Psoas muscle (tissue), 8 donors: Measurements from ENCODE around the gene CCDC106. TPM values are rescaled to one million over a fixed set of nuclear protein-coding genes. Genes with fewer than 3 reads are reported as not detected.

Experiments
- ATAC-seq, 4 donors: fragments of 200-7000 bp; cut with Tn5 transposase; one replicate each; pipeline ENCODE4 v1.9.1; 2020; ENCODE audit warnings: moderate library complexity in 3 of 4, mild to moderate bottlenecking in 2 of 4
- DNase-seq, 2 donors: peaks; one replicate each; pipeline ENCODE4 v3.0.0-alpha.2; 2020
- H3K27ac ChIP-seq: fragments of 200-600 bp; one replicate; pipeline ENCODE4 v1.8.0; 2022
- H3K27me3 ChIP-seq, 3 donors: fragments of 200-600 bp in 1 of 3; one replicate each; pipeline versions ENCODE4 v1.6.1 to v1.8.0; 2013 to 2022; ENCODE audit warnings: low read length in 2 of 3, mild to moderate bottlenecking in 2 of 3, moderate library complexity in 1 of 3; ENCODE audit not compliant: insufficient read depth in 3 of 3
- H3K36me3 ChIP-seq, 2 donors: fragments of 200-600 bp in 1 of 2; one replicate each; pipeline versions ENCODE4 v1.6.1 to v1.8.0; 2013 to 2022; ENCODE audit warnings: low read depth in 1 of 2, mild to moderate bottlenecking in 1 of 2, moderate library complexity in 1 of 2; ENCODE audit not compliant: insufficient read depth in 1 of 2
- H3K4me1 ChIP-seq: fragments of 200-600 bp; one replicate; pipeline ENCODE4 v1.8.0; 2022
- H3K4me3 ChIP-seq: fragments of 200-600 bp; one replicate; pipeline ENCODE4 v1.8.0; 2022; ENCODE audit warnings: mild to moderate bottlenecking
- H3K9me3 ChIP-seq: fragments of 200-600 bp; one replicate; pipeline ENCODE4 v1.8.0; 2022
- WGBS, 3 donors: extraction: QIAGEN DNeasy Blood & Tissue Kit; methylation state at CpG; one replicate each; pipeline versions ENCODE4 v1.1.6 to v1.1.7; 2013; 5-methylcytosine and 5-hydroxymethylcytosine counted together
- intact Hi-C, 2 donors: fragments of 100-400 bp; cut with DNase I; formaldehyde crosslinking; loops; one replicate each; pipeline versions ENCODE4 v1.11.0 to v1.14.2; 2022
- polyA plus RNA-seq, 3 donors: library from polyadenylated mRNA; stranded (reverse); fragments of 200-250 nt; gene quantifications; one replicate each; pipeline ENCODE4 v1.2.3, GENCODE V29; 2013
- total RNA-seq, 4 donors: library from RNA; stranded (reverse); fragmentation: NEBNext Ultra II Directional in 2 of 4; extraction: Animal tissue kit (Norgen Biotek cat#: 25700) in 2 of 4; gene quantifications; one replicate each; pipeline versions ENCODE4 v1.2.1 to v1.2.4, GENCODE V29; 2021 to 2023
- TF ChIP-seq, protein P1 (sequence below): fragments of 200-600 bp; IDR thresholded peaks from one replicate; pipeline ENCODE4 v1.8.0; 2022; ENCODE audit warnings: antibody characterized with exemption
- donor health status: healthy with polysubstance abuse.
- donor health status: DM: no; HTN: no; CAD: no; lungs with moderate emphysema.
- donor health status: Bipolar disorder and iron deficiency.
- donor health status: healthy.
- donor health status: DM: yes; HTN: yes; CAD: no.
- donor health status: DM: no; HTN: no; CAD: no.
- donor health status: DM: no; HTN: no; CAD: no.
- donor health status: DM: yes; HTN: yes; CAD: no.

Gene CCDC106
- total and polyA plus RNA-seq, 7 donors: 4.4 to 12.0 (median 10.0) TPM

DNA sequence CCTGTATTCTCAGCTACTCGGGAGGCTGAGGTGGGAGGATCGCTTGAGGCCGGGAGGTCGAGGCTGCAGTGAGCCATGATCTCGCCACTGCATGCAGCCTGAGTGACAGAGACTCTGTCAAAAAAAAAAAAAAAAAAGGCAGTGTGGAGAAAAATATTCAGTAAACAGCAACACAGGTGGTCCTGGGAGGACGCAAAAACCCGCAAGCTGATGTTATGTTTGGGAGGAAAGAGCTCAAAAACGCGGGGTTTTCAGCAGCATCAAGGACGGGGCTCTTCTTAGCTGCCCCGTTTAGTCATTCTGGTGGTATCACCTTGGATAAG lies 23.0 kb upstream of the CCDC106 start:
- ATAC-seq (no peak), DNase-seq (no peak)
- TF ChIP-seq, protein P1, sequence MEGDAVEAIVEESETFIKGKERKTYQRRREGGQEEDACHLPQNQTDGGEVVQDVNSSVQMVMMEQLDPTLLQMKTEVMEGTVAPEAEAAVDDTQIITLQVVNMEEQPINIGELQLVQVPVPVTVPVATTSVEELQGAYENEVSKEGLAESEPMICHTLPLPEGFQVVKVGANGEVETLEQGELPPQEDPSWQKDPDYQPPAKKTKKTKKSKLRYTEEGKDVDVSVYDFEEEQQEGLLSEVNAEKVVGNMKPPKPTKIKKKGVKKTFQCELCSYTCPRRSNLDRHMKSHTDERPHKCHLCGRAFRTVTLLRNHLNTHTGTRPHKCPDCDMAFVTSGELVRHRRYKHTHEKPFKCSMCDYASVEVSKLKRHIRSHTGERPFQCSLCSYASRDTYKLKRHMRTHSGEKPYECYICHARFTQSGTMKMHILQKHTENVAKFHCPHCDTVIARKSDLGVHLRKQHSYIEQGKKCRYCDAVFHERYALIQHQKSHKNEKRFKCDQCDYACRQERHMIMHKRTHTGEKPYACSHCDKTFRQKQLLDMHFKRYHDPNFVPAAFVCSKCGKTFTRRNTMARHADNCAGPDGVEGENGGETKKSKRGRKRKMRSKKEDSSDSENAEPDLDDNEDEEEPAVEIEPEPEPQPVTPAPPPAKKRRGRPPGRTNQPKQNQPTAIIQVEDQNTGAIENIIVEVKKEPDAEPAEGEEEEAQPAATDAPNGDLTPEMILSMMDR: no peak

DNA sequence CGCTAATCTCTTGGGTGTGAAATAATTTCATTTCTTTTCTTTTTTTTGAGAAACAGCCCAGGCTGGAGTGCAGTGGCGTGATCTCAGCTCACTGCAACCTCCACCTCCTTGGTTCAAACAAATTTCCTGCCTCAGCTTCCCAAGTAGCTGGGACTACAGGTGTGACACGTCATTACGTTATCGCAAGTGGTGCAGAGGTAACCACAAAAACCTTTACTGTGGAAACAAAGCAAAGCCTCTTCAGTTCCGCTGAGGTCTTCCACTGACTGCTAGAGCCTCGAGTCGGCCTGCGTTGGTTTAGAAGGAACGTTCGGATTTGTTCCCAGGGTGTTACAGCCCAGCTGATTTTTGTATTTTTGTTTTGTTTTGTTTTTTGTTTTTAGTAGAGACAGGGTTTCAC lies 21.7 kb upstream of the CCDC106 start:
- intact Hi-C loops: loop anchor here in 1 of 2 donors (2.0 to 10.0 kb wide), 3 partner anchors 110 to 492 kb away; partner anchors contain the start of genes RPL28 and TMEM238
- H3K9me3 ChIP-seq: no peaks in the 10 kb centered on the region
- ATAC-seq: no peak
- H3K4me3 ChIP-seq: no peak overlapping the region
- WGBS, 3 donors: 90 to 96% (median 94%) methylated on average over 11 of the region's 11 CpGs
- no peak for DNase-seq
- H3K27ac ChIP-seq: no peak overlapping the region
- H3K27me3 ChIP-seq: no peaks in the 10 kb centered on the region
- TF ChIP-seq, protein P1: no peak
- H3K4me1 ChIP-seq: peaks cover 22% of the 10 kb centered on the region
- peaks cover 4 to 10% of the 10 kb centered on the region in 2 donors for H3K36me3 ChIP-seq

More for the DNA sequence above, 23.0 kb upstream of the CCDC106 start:
- intact Hi-C loops: loop anchor here in 1 of 2 donors (10.0 kb wide), 2 partner anchors 240 to 490 kb away; partner anchors contain the start of genes RPL28 and TMEM238
- H3K27me3 ChIP-seq: no peaks in the 10 kb centered on the region
- peak overlapping the region; percentile 90 for H3K27ac ChIP-seq
- no peaks in the 10 kb centered on the region for H3K9me3 ChIP-seq
- peaks cover 4 to 10% of the 10 kb centered on the region in 2 donors for H3K36me3 ChIP-seq
- WGBS, 3 donors: 45 to 53% (median 46%) methylated on average over 11 of the region's 11 CpGs
- H3K4me3 ChIP-seq: peak overlapping the region; percentile 65
- H3K4me1 ChIP-seq: peaks cover 31% of the 10 kb centered on the region

DNA sequence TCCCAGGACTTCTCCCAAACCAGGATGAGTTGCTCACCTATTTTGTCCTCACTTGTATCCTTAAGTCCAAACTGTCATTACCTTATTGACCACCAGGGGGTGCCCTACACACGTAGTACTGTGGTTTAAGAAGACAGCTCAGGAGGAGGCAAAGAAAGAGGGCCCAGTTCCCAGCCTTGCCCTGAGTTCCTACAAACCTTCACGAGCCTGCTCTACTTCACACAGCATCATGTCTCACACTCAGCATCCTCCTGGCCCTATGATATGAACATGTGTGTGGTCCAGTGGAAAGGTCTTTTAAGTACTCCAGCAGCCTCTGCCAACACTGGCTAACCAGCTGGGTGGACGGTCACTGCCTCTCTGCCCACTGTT lies 15.6 kb upstream of the CCDC106 start:
- WGBS, 3 donors: 7 to 9% (median 8%) methylated on average over 3 of the region's 3 CpGs
- no peaks in the 10 kb centered on the region for H3K9me3 ChIP-seq
- intact Hi-C loops: loop anchor here (5.0 kb wide), 3 partner anchors 115 to 175 kb away; no protein-coding TSS in a partner anchor
- TF ChIP-seq, protein P1: peak; percentile 91
- H3K4me3 ChIP-seq: no peak overlapping the region
- peak overlapping the region; percentile 99 for H3K27ac ChIP-seq
- no peaks in the 10 kb centered on the region for H3K27me3 ChIP-seq
- DNase-seq (peak; percentile 63 to 73), ATAC-seq (peak; percentile 75 to 78 (median 76))
- no peaks in the 10 kb centered on the region for H3K36me3 ChIP-seq
- peaks cover 20% of the 10 kb centered on the region for H3K4me1 ChIP-seq

DNA sequence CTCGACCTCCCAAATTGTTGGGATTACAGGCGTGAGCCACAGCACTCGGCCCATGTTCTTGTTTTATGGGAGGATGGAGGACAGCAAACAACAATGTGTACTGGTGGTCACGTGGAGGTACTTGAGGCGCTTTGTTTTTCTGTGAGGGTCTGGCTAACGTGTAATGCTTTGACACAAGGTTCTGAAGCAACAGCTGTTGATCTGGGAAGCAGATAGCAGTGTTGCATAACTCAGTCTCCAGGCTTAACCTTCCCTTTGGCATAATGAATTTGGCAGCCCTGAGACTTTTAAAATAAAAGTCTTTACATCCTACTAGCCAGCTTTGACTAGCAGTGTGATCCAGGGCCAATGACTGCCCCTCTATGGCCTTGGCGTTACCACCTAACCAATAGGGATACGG lies 14.2 kb upstream of the CCDC106 start:
- H3K27me3 ChIP-seq: no peaks in the 10 kb centered on the region
- peak overlapping the region; percentile 92 for H3K4me3 ChIP-seq
- H3K9me3 ChIP-seq: no peaks in the 10 kb centered on the region
- ATAC-seq (no peak), DNase-seq (peak in 1 of 2 donors; percentile 5)
- peaks cover 24% of the 10 kb centered on the region for H3K4me1 ChIP-seq
- H3K27ac ChIP-seq: peak overlapping the region; percentile 99
- no peaks in the 10 kb centered on the region for H3K36me3 ChIP-seq
- TF ChIP-seq, protein P1: no peak
- intact Hi-C loops: loop anchor here (5.0 kb wide), 3 partner anchors 117 to 173 kb away; no protein-coding TSS in a partner anchor
- 48 to 64% (median 49%) methylated on average over 8 of the region's 8 CpGs for WGBS, 3 donors

DNA sequence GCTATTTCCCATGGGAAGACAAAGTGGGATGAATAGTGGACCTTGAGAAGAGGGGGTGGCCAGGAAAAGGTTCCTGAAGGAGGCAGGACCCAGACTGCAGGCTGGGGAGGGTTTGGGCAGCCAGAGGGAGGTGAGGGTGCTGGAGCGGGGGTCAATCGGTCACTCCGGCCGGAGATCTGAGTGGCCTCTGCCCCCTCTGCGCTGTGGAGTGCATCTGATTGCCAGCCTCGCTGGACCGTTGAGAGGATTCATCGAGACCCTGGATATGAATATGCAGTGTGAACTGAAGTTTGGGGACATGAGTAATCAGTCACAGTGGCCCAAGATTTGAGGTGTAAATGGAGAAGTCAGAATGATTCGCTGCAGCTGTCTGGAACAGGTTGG lies 12.7 kb upstream of the CCDC106 start:
- intact Hi-C loops: no loop called here
- Histone ChIP-seq H3K4me3 (peak overlapping the region; percentile 92), H3K4me1 (peaks cover 38% of the 10 kb centered on the region), H3K36me3 (no peaks in the 10 kb centered on the region), H3K27me3 (no peaks in the 10 kb centered on the region), H3K27ac (peak overlapping the region; percentile 99), H3K9me3 (no peaks in the 10 kb centered on the region)
- ATAC-seq (peak in 2 of 4 donors; percentile 2 to 10), DNase-seq (no peak)
- WGBS, 3 donors: 4 to 9% (median 5%) methylated on average over 8 to 9 of the region's 9 CpGs
- TF ChIP-seq, protein P1: no peak
